HepG2 (cell line): ENCODE measurements around the gene CHRNA5. TPM values are rescaled to one million over a fixed set of nuclear protein-coding genes. Genes with fewer than 3 reads are reported as not detected.

Experiments
- ATAC-seq: fragments of 200-7000 bp; cut with Tn5 transposase; 3 replicates; pipeline ENCODE4 v1.9.1; 2020; ENCODE audit warnings: mild to moderate bottlenecking, moderate library complexity
- BruUV-seq: library from RNA; stranded (reverse); fragments of 400-500 nt; replicated peaks from 2 replicates; lab custom pipeline; 2021; lab: Mats Ljungman, UMichigan
- CTCF ChIA-PET: fragments of 300-600 bp; formaldehyde crosslinking; extraction: SDS; loops from one replicate; lab custom pipeline; 2021; ENCODE audit warnings: low total read pairs, inconsistent platforms, low intra/inter-chr PET ratio; lab: Yijun Ruan, JAX
- POLR2A ChIA-PET: fragments of 350-600 bp; sonication (Branson Sonifier 250); formaldehyde crosslinking; loops from one replicate; lab custom pipeline; 2020; ENCODE audit warnings: antibody characterized with exemption, inconsistent platforms; lab: Yijun Ruan, JAX
- DNase-seq: peaks from one replicate; pipeline ENCODE4 v3.0.0-alpha.2; 2015; ENCODE audit warnings: low spot score
- FAIRE-seq: peaks from 3 replicates; lab custom pipeline; 2011; peaks lifted over from hg19 to GRCh38; lab: Jason Lieb, UNC
- H2AFZ ChIP-seq: one replicate; pipeline ENCODE4 v1.6.1; 2011; ENCODE audit warnings: low read length, inconsistent platforms
- H3K27ac ChIP-seq: fragments of 300-600 bp; 3 replicates; pipeline ENCODE4 v1.8.0; 2011; ENCODE audit warnings: mixed run types, mild to moderate bottlenecking, mixed read lengths, low read length, inconsistent platforms; ENCODE audit not compliant: insufficient read depth; ENCODE audit errors: extremely low read length
- H3K27me3 ChIP-seq, 2 experiments: fragments of 200-600 bp in 1 of 2; 2 replicates in 1 of 2; 3 replicates in 1 of 2; pipeline versions ENCODE4 v1.6.0 to v1.8.0; 2011; ENCODE audit warnings: low read length in 2 of 2, mild to moderate bottlenecking in 2 of 2, moderate library complexity in 2 of 2, inconsistent platforms in 1 of 2; ENCODE audit not compliant: insufficient read depth in 2 of 2, control insufficient read depth in 1 of 2
- H3K36me3 ChIP-seq, 2 experiments: fragments of 200-600 bp in 1 of 2; replicated peaks in 1 of 2; 2 replicates in 1 of 2; 3 replicates in 1 of 2; pipeline versions ENCODE4 v1.5.1 to v1.8.0; 2011; ENCODE audit warnings: low read length in 2 of 2, inconsistent platforms in 1 of 2; ENCODE audit not compliant: insufficient read depth in 2 of 2, control insufficient read depth in 1 of 2
- H3K4me1 ChIP-seq: 2 replicates; pipeline ENCODE4 v1.5.1; 2012; ENCODE audit warnings: low read length, inconsistent platforms; ENCODE audit not compliant: insufficient read depth
- H3K4me2 ChIP-seq: 2 replicates; pipeline ENCODE4 v1.6.0; 2011; ENCODE audit warnings: low read depth, low read length, inconsistent platforms
- H3K4me3 ChIP-seq, 3 experiments: fragments of 200-600 bp in 1 of 3; sonication (generic), shearing (Covaris generic) in 1 of 3; replicated peaks in 1 of 3; 2 replicates each; pipeline ENCODE4 v1.5.1; 2011 to 2016; ENCODE audit warnings: low read length in 3 of 3, inconsistent platforms in 2 of 3, low read depth in 2 of 3, mild to moderate bottlenecking in 2 of 3, control low read depth in 1 of 3, mixed read lengths in 1 of 3; ENCODE audit not compliant: insufficient read depth in 1 of 3
- H3K79me2 ChIP-seq: one replicate; pipeline ENCODE4 v1.6.1; 2011; ENCODE audit warnings: low read length, inconsistent platforms; ENCODE audit not compliant: insufficient read depth
- H3K9ac ChIP-seq: 2 replicates; pipeline ENCODE4 v1.6.0; 2011; ENCODE audit warnings: mild to moderate bottlenecking, low read depth, low read length, inconsistent platforms; ENCODE audit not compliant: insufficient read depth
- H3K9me3 ChIP-seq: 2 replicates; pipeline ENCODE4 v1.5.1; 2012; ENCODE audit warnings: mild to moderate bottlenecking, low read length
- H4K20me1 ChIP-seq: 2 replicates; pipeline ENCODE4 v1.6.0; 2011; ENCODE audit warnings: inconsistent platforms, mild to moderate bottlenecking, low read length, moderate library complexity; ENCODE audit not compliant: insufficient read depth
- BCL6 ChIP-seq: IDR thresholded peaks from 2 replicates; pipeline ENCODE4 v1.6.1; 2016; ENCODE audit warnings: missing genetic modification reagents, missing compliant biosample characterization
- CBX2 ChIP-seq, 2 experiments: fragments of 200-600 bp in 1 of 2; sonication (generic); formaldehyde crosslinking in 1 of 2; IDR thresholded peaks; 2 replicates each; pipeline versions ENCODE4 v1.7.0 to v1.8.1; 2018 to 2022; ENCODE audit warnings: low read depth in 2 of 2, low read length in 1 of 2, mild to moderate bottlenecking in 1 of 2, missing genetic modification reagents in 1 of 2
- CTCF ChIP-seq: sonication (generic); formaldehyde crosslinking; IDR thresholded peaks from 2 replicates; pipeline ENCODE4 v1.5.0; 2020; ENCODE audit warnings: mild to moderate bottlenecking, missing genetic modification reagents, moderate library complexity
- EHMT2 ChIP-seq: fragments of 200-600 bp; sonication (generic); IDR thresholded peaks from 2 replicates; pipeline ENCODE4 v1.7.0; 2017; ENCODE audit warnings: antibody characterized with exemption, low read depth, low read length, borderline replicate concordance
- HNF4A ChIP-seq: sonication (generic); formaldehyde crosslinking; IDR thresholded peaks from 2 replicates; pipeline ENCODE4 v1.4.0; 2020; ENCODE audit warnings: missing genetic modification reagents
- NR2F1 ChIP-seq, 2 experiments: fragments of 450-650 bp in 1 of 2; formaldehyde crosslinking in 1 of 2; IDR thresholded peaks; 2 replicates each; pipeline versions ENCODE4 v1.5.0 to v1.6.1; 2016 to 2020; ENCODE audit warnings: mild to moderate bottlenecking in 1 of 2, missing compliant biosample characterization in 1 of 2, missing genetic modification reagents in 1 of 2, moderate library complexity in 1 of 2
- NR2F6 ChIP-seq, 2 experiments: IDR thresholded peaks; 2 replicates each; pipeline ENCODE4 v1.6.1; 2016; ENCODE audit warnings: antibody characterized with exemption in 1 of 2, mild to moderate bottlenecking in 1 of 2
- RNF219 ChIP-seq: sonication (generic); formaldehyde crosslinking; IDR thresholded peaks from 2 replicates; pipeline ENCODE4 v1.5.0; 2020; ENCODE audit warnings: mild to moderate bottlenecking, missing genetic modification reagents
- SNAI1 ChIP-seq: sonication (generic); formaldehyde crosslinking; IDR thresholded peaks from 2 replicates; pipeline ENCODE4 v1.5.0; 2020; ENCODE audit warnings: mild to moderate bottlenecking, missing genetic modification reagents, borderline replicate concordance
- STAG1 ChIP-seq: sonication (generic); formaldehyde crosslinking; IDR thresholded peaks from 2 replicates; pipeline ENCODE4 v1.4.0; 2020; ENCODE audit warnings: missing genetic modification reagents
- ZFP1 ChIP-seq: IDR thresholded peaks from 2 replicates; pipeline ENCODE4 v1.6.1; 2016
- ZNF580 ChIP-seq: IDR thresholded peaks from 2 replicates; pipeline ENCODE4 v1.6.1; 2016; ENCODE audit warnings: low read depth, borderline replicate concordance
- ZNF724P ChIP-seq: sonication (generic); formaldehyde crosslinking; IDR thresholded peaks from 2 replicates; pipeline ENCODE4 v1.8.0; 2022; ENCODE audit warnings: missing genetic modification reagents, borderline replicate concordance
- WGBS: methylation state at CpG from one replicate; pipeline ENCODE4 v1.1.6; 2017; ENCODE audit warnings: low lambda C conversion rate; 5-methylcytosine and 5-hydroxymethylcytosine counted together
- in situ Hi-C: cut with HindIII; loops from 2 replicates; pipeline ENCODE4 v1.10.0; 2017; ENCODE audit warnings: low pct_unique_long_range_greater_than_20kb; ENCODE audit not compliant: extremely low pct_ligation_motif_present
- intact Hi-C: fragments of 100-400 bp; cut with micrococcal nuclease; formaldehyde crosslinking; loops from one replicate; pipeline ENCODE4 v1.10.0; 2022; ENCODE audit not compliant: unreplicated experiment
- polyA plus RNA-seq, 8 experiments: library from polyadenylated mRNA; depleted of rRNA in 3 of 8; stranded (reverse) in 7 of 8; unstranded in 1 of 8; fragments of >200 nt; fragmentation: Illumina TruSeq in 4 of 8; extraction: Trizol in 4 of 8; gene quantifications; 2 replicates each; pipeline versions ENCODE4 v1.2.1 to v1.2.3, GENCODE V29; 2011 to 2016; ENCODE audit warnings: low read depth in 4 of 8, missing spikeins in 1 of 8, mixed read lengths in 1 of 8; ENCODE audit not compliant: insufficient read depth in 1 of 8
- total RNA-seq, 5 experiments: library from RNA; depleted of rRNA; stranded (reverse); fragments of >200 nt; fragmentation: Illumina TruSeq; extraction: Trizol; gene quantifications; 2 replicates each; pipeline ENCODE4 v1.2.3, GENCODE V29; 2016; ENCODE audit warnings: low read depth in 1 of 5
- TF ChIP-seq, protein P1 (sequence below): sonication (generic); formaldehyde crosslinking; IDR thresholded peaks from 2 replicates; pipeline ENCODE4 v1.5.1; 2020; ENCODE audit warnings: missing genetic modification reagents, mild to moderate bottlenecking, borderline replicate concordance
- TF ChIP-seq, protein P2 (sequence below): sonication (generic); formaldehyde crosslinking; IDR thresholded peaks from 2 replicates; pipeline ENCODE4 v1.8.1; 2023; ENCODE audit warnings: mild to moderate bottlenecking, inconsistent platforms, moderate library complexity, missing genetic modification reagents, borderline replicate concordance

CHRNA5 gene
- total and polyA plus RNA-seq, 2 of the 13 experiments (the other 11 are each of a cell fraction or from before 2014, with no cell fraction given): 3.7 to 10.5 TPM

DNA sequence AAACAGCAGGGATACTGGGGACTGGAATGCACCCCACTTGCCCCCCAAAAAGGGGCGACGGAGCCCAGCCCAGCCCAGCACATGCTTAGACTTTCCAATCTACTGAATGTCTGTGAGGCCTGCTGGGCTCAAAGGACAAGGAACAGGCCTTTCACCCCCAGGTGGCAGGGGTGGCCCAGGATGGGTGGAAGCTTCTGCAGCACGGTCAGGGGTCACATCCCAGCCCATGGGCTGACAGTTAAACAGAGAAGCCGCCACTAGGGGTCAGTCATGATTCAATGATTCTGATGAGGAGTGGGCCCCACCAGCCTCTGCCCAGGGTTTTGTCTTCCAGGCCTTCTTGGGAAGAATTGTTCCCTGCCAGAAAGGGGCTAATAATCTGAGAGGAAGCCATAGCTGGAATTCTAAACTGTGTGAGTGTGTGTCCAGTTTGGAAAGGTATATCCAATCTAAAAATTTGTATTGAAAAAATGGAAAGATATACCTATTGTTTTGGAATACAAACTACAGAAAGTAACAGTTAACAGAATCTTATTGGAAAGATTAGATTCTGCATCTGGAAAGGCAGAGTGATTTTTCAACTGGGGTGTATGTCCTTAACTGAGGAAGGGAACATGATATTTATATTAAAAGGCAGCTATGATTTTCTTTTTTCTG lies 73.5 kb downstream of the CHRNA5 start:
- no TSS peak for BruUV-seq
- no peaks in the 10 kb centered on the region for H3K79me2 ChIP-seq
- no peaks in the 10 kb centered on the region for H3K9me3 ChIP-seq
- CTCF ChIA-PET: interaction anchor here (1.1 to 1.6 kb wide), 4 partner anchors 20 to 112 kb away, joined by 3 to 27 read pairs (median 6); no protein-coding TSS in a partner anchor
- H3K4me3 ChIP-seq: no peak overlapping the region
- 53% methylated on average over 3 of the region's 4 CpGs for WGBS
- no peak overlapping the region for H2AFZ ChIP-seq
- in situ Hi-C loops (loop anchor here (5.0 kb wide), 1 partner anchor 69 kb away; no protein-coding TSS in a partner anchor), intact Hi-C loops (loop anchor here (1.0 kb wide), 1 partner anchor 71 kb away; no protein-coding TSS in a partner anchor)
- H3K4me1 ChIP-seq: no peaks in the 10 kb centered on the region
- DNase-seq: peak; percentile 62
- ATAC-seq: peak; percentile 94
- H3K27me3 ChIP-seq: peaks cover 0 to 8% of the 10 kb centered on the region in 2 experiments; a peak in 2 of 5 replicates
- FAIRE-seq: peak; percentile 69
- no peak overlapping the region for H3K9ac ChIP-seq
- no peaks in the 10 kb centered on the region for H3K36me3 ChIP-seq
- H4K20me1 ChIP-seq: no peaks in the 10 kb centered on the region
- H3K4me2 ChIP-seq: no peak overlapping the region
- POLR2A ChIA-PET: no interaction called here
- H3K27ac ChIP-seq: no peak overlapping the region
- no peak for TF ChIP-seq RNF219 (CRISPR knock-in tag)
- TF ChIP-seq ZFP1 (CRISPR knock-in tag): no peak
- peak; percentile 81 for TF ChIP-seq CTCF
- peak in 1 of 2 experiments; percentile 60; a peak in 1 of 4 replicates for TF ChIP-seq NR2F1 (CRISPR knock-in tag; IDR thresholded peaks at IDR 0.05)
- TF ChIP-seq NR2F6 (IDR thresholded peaks at IDR 0.05): peak; percentile 63
- TF ChIP-seq NR2F6 (CRISPR knock-in tag; IDR thresholded peaks at IDR 0.05): peak; percentile 55
- TF ChIP-seq HNF4A (CRISPR knock-in tag): 0 out of 2 replicates have a peak, but pooled peaks have one; percentile 5
- TF ChIP-seq ZNF724P: no peak
- TF ChIP-seq SNAI1: no peak
- no peak for TF ChIP-seq EHMT2
- TF ChIP-seq BCL6 (CRISPR knock-in tag): no peak
- peak; percentile 82 for TF ChIP-seq STAG1 (CRISPR knock-in tag)
- TF ChIP-seq, protein P1, sequence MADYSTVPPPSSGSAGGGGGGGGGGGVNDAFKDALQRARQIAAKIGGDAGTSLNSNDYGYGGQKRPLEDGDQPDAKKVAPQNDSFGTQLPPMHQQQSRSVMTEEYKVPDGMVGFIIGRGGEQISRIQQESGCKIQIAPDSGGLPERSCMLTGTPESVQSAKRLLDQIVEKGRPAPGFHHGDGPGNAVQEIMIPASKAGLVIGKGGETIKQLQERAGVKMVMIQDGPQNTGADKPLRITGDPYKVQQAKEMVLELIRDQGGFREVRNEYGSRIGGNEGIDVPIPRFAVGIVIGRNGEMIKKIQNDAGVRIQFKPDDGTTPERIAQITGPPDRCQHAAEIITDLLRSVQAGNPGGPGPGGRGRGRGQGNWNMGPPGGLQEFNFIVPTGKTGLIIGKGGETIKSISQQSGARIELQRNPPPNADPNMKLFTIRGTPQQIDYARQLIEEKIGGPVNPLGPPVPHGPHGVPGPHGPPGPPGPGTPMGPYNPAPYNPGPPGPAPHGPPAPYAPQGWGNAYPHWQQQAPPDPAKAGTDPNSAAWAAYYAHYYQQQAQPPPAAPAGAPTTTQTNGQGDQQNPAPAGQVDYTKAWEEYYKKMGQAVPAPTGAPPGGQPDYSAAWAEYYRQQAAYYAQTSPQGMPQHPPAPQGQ (CRISPR knock-in tag): no peak
- no peak for TF ChIP-seq ZNF580 (CRISPR knock-in tag)
- no peak for TF ChIP-seq CBX2 (IDR thresholded peaks at IDR 0.05; ENCODE audit: low read depth, low read length)
- TF ChIP-seq CBX2 (CRISPR knock-in tag; IDR thresholded peaks at IDR 0.05; ENCODE audit: low read depth): no peak
- TF ChIP-seq, protein P2, sequence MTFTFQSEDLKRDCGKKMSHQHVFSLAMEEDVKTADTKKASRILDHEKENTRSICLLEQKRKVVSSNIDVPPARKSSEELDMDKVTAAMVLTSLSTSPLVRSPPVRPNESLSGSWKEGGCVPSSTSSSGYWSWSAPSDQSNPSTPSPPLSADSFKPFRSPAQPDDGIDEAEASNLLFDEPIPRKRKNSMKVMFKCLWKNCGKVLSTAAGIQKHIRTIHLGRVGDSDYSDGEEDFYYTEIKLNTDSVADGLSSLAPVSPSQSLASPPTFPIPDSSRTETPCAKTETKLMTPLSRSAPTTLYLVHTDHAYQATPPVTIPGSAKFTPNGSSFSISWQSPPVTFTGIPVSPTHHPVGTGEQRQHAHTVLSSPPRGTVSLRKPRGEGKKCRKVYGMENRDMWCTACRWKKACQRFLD: no peak
